ENCODE measurements around the gene ONECUT2. TPM values are rescaled to one million over a fixed set of nuclear protein-coding genes. Genes with fewer than 3 reads are reported as not detected.

ONECUT2 gene
- total RNA-seq, 1 experiment from 2014 or later, result 4.3 TPM

- BruUV-seq (replicated peaks), result no TSS peak
- no peaks in the 10 kb centered on the region for H3K9me3 ChIP-seq (ENCODE audit: control insufficient read depth in 1 of 2, insufficient read depth in 1 of 2, low read depth in 1 of 2, low read length in 2 of 2)
- H3K4me1 ChIP-seq (ENCODE audit: control insufficient read depth in 1 of 2, insufficient read depth in 2 of 2, low read length in 2 of 2), result peaks cover 18 to 33% of the 10 kb centered on the region in 2 experiments; a peak in 3 of 4 replicates
- no peaks in the 10 kb centered on the region for H4K20me1 ChIP-seq (ENCODE audit: insufficient read depth)
- peak overlapping the region; percentile 87 for H3K4me2 ChIP-seq (ENCODE audit: low read length)
- no peak for TF ChIP-seq REST (IDR thresholded peaks at IDR 0.05; ENCODE audit: low read depth)
- TF ChIP-seq POLR2A (IDR thresholded peaks at IDR 0.05; ENCODE audit: borderline replicate concordance, extremely low read depth, insufficient read depth, insufficient read length), result no peak
- TF ChIP-seq POLR2AphosphoS5 (IDR thresholded peaks at IDR 0.05; ENCODE audit: low read depth, low read length), result no peak
- TF ChIP-seq MAX (IDR thresholded peaks at IDR 0.05), result no peak
- no peak for TF ChIP-seq YY1 (IDR thresholded peaks at IDR 0.05; ENCODE audit: extremely low read depth, insufficient replicate concordance, low read depth, low read length)
- ChIA-PET POLR2A (no interaction called here), RAD21 (ENCODE audit: low non-redundant PET in 1 of 2, low total read pairs in 2 of 2, uncharacterized antibody in 2 of 2, unreplicated experiment in 2 of 2) (no interaction called here), CTCF (interaction anchor here (0.6 to 1.5 kb wide), 3 partner anchors 12 to 128 kb away, joined by 3 to 5 read pairs (median 4); no protein-coding TSS in a partner anchor)
- H3K4me3 ChIP-seq (replicated peaks in 1 of 2; ENCODE audit: low read depth in 1 of 2, low read length in 2 of 2), result peak overlapping the region; percentile 52 to 73
- H2AFZ ChIP-seq (ENCODE audit: low read depth, low read length, poor library complexity, severe bottlenecking), result peak overlapping the region; percentile 94
- no peaks in the 10 kb centered on the region for H3K36me3 ChIP-seq (ENCODE audit: control insufficient read depth in 1 of 2, insufficient read depth in 2 of 2, low read length in 2 of 2)
- no peak overlapping the region for H3K9ac ChIP-seq (ENCODE audit: low read length)
- no peaks in the 10 kb centered on the region for H3K9me2 ChIP-seq (ENCODE audit: insufficient read depth)
- DNase-seq (ENCODE audit: low read depth, low spot score) (no peak), ATAC-seq (no peak)
- no peak overlapping the region for H3K27ac ChIP-seq (ENCODE audit: low read depth, low read length)
- H3K27me3 ChIP-seq (ENCODE audit: insufficient read depth, low read length), result peaks cover 41% of the 10 kb centered on the region
- intact Hi-C loops (cut with micrococcal nuclease), result no loop called here
- H3K79me2 ChIP-seq (ENCODE audit: insufficient read depth, low read length), result peaks cover 2% of the 10 kb centered on the region; the same call in 1 of the 2 replicates
These were observed 1.7 kb upstream of the ONECUT2 start for GRCh38 chr18:57433482-57433881.

Measured in HCT116 (cell line).